Endothelial cell of umbilical vein (primary cell): ENCODE data around the gene UPP1. TPM values are rescaled to one million over a fixed set of nuclear protein-coding genes. Genes with fewer than 3 reads are reported as not detected.

Experiments used
- BruUV-seq: library from RNA; stranded (reverse); fragments of 400-500 nt; replicated peaks from 2 replicates; lab custom pipeline; 2021; lab: Mats Ljungman, UMichigan
- CTCF ChIA-PET: fragments of 300-600, 350-600 bp; sonication (Branson Sonifier 250); formaldehyde crosslinking; loops from one replicate; lab custom pipeline; 2021; ENCODE audit warnings: antibody characterized with exemption, inconsistent platforms; lab: Charles Lee
- POLR2A ChIA-PET: fragments of 300-600, 350-600 bp; sonication (Branson Sonifier 250); formaldehyde crosslinking; loops from one replicate; lab custom pipeline; 2021; ENCODE audit warnings: antibody characterized with exemption, inconsistent platforms; lab: Charles Lee
- DNase-seq: peaks from one replicate; pipeline ENCODE4 v3.0.0-alpha.2; 2011; ENCODE audit warnings: low read depth, low spot score
- FAIRE-seq: peaks from 2 replicates; lab custom pipeline; 2011; peaks lifted over from hg19 to GRCh38; lab: Jason Lieb, UNC
- H2AFZ ChIP-seq: 2 replicates; pipeline ENCODE4 v1.6.0; 2012; ENCODE audit warnings: low read depth, low read length, control low read depth, inconsistent platforms
- H3K27ac ChIP-seq: 2 replicates; pipeline ENCODE4 v1.5.1; 2011; ENCODE audit warnings: low read depth, mild to moderate bottlenecking, control low read depth, low read length, moderate library complexity; ENCODE audit not compliant: insufficient read depth
- H3K27me3 ChIP-seq, 2 experiments: 2 replicates each; pipeline versions ENCODE4 v1.6.0 to v1.6.1; 2011; ENCODE audit warnings: low read length in 2 of 2, mixed read lengths in 1 of 2; ENCODE audit not compliant: control insufficient read depth in 2 of 2, insufficient read depth in 2 of 2
- H3K36me3 ChIP-seq, 2 experiments: 2 replicates in 1 of 2; 3 replicates in 1 of 2; pipeline ENCODE4 v1.5.1; 2011; ENCODE audit warnings: low read length in 2 of 2, mild to moderate bottlenecking in 1 of 2, moderate library complexity in 1 of 2; ENCODE audit not compliant: control insufficient read depth in 2 of 2, insufficient read depth in 2 of 2; ENCODE audit errors: extremely low read depth in 1 of 2
- H3K4me1 ChIP-seq: 3 replicates; pipeline ENCODE4 v1.5.1; 2011; ENCODE audit warnings: mild to moderate bottlenecking, low read length; ENCODE audit not compliant: control insufficient read depth, insufficient read depth; ENCODE audit errors: extremely low read depth
- H3K4me2 ChIP-seq: 2 replicates; pipeline ENCODE4 v1.6.1; 2011; ENCODE audit warnings: low read length, control low read depth, mixed read lengths; ENCODE audit not compliant: insufficient read depth
- H3K4me3 ChIP-seq, 3 experiments: fragments of 200-600 bp in 1 of 3; sonication (generic), shearing (Covaris generic) in 1 of 3; replicated peaks in 1 of 3; 2 replicates each; pipeline ENCODE4 v1.5.1; 2011 to 2016; ENCODE audit warnings: control low read depth in 3 of 3, low read length in 3 of 3, mild to moderate bottlenecking in 2 of 3, inconsistent platforms in 1 of 3, low read depth in 1 of 3, moderate library complexity in 1 of 3; ENCODE audit not compliant: insufficient read depth in 1 of 3
- H3K79me2 ChIP-seq: 2 replicates; pipeline ENCODE4 v1.6.0; 2012; ENCODE audit warnings: low read length, inconsistent platforms; ENCODE audit not compliant: control insufficient read depth, insufficient read depth
- H3K9ac ChIP-seq: replicated peaks from 2 replicates; pipeline ENCODE3; 2011; ENCODE audit warnings: low read length, control low read depth; ENCODE audit not compliant: insufficient read depth; ENCODE audit errors: extremely low read depth
- H3K9me1 ChIP-seq: replicated peaks from 3 replicates; pipeline ENCODE4 v1.6.0; 2011; ENCODE audit warnings: mild to moderate bottlenecking, low read length; ENCODE audit not compliant: control insufficient read depth, insufficient read depth; ENCODE audit errors: extremely low read depth
- H3K9me3 ChIP-seq: replicated peaks from 2 replicates; pipeline ENCODE4 v1.5.1; 2012; ENCODE audit warnings: low read length, inconsistent platforms; ENCODE audit not compliant: control insufficient read depth, insufficient read depth
- H4K20me1 ChIP-seq: replicated peaks from 2 replicates; pipeline ENCODE3; 2011; ENCODE audit warnings: mild to moderate bottlenecking, low read length; ENCODE audit not compliant: control insufficient read depth, insufficient read depth; ENCODE audit errors: extremely low read depth
- EZH2 ChIP-seq: IDR thresholded peaks from 2 replicates; pipeline ENCODE4 v1.6.1; 2012; ENCODE audit warnings: borderline replicate concordance, low read depth, mild to moderate bottlenecking, moderate library complexity, low read length, inconsistent platforms; ENCODE audit not compliant: severe bottlenecking
- FOS ChIP-seq: IDR thresholded peaks from 2 replicates; pipeline ENCODE4 v1.6.1; 2011; ENCODE audit warnings: mild to moderate bottlenecking, low read length, moderate library complexity, borderline replicate concordance; ENCODE audit not compliant: insufficient read depth
- GATA2 ChIP-seq: IDR thresholded peaks from 2 replicates; pipeline ENCODE4 v1.7.0; 2011; ENCODE audit warnings: low read depth, mild to moderate bottlenecking, moderate library complexity, mixed read lengths, low read length; ENCODE audit not compliant: insufficient read length, insufficient read depth
- MYC ChIP-seq: IDR thresholded peaks from one replicate; pipeline ENCODE4 v1.6.1; 2011; ENCODE audit warnings: mild to moderate bottlenecking, low read depth, low read length
- POLR2A ChIP-seq: IDR thresholded peaks from 2 replicates; pipeline ENCODE4 v1.6.1; 2012; ENCODE audit warnings: low read depth, mild to moderate bottlenecking, control low read depth, low read length
- POLR2AphosphoS5 ChIP-seq: IDR thresholded peaks from 2 replicates; pipeline ENCODE4 v1.6.1; 2012; ENCODE audit warnings: low read depth, mild to moderate bottlenecking, control low read depth, low read length, moderate library complexity; ENCODE audit not compliant: insufficient read depth
- dilution Hi-C: fragments of 300-500 bp; cut with MboI; formaldehyde crosslinking; loops from one replicate; pipeline ENCODE4 v1.15.0; 2019; ENCODE audit warnings: low sequenced_read_pairs; ENCODE audit not compliant: extremely low pct_ligation_motif_present
- intact Hi-C: fragments of 100-400 bp; cut with micrococcal nuclease; formaldehyde crosslinking; loops from one replicate; pipeline ENCODE4 v1.10.0; 2022
- polyA plus RNA-seq, 4 experiments: library from polyadenylated mRNA; depleted of rRNA in 3 of 4; stranded (reverse) in 3 of 4; unstranded in 1 of 4; fragments of >200 nt; gene quantifications; 2 replicates each; pipeline versions ENCODE4 v1.2.1 to v1.2.3, GENCODE V29; 2011 to 2012; ENCODE audit warnings: missing spikeins in 1 of 4
- total RNA-seq: library from RNA; stranded (reverse); gene quantifications from 2 replicates; pipeline ENCODE4 v1.2.3, GENCODE V29; 2021
- TF ChIP-seq, protein P1 (sequence below), 2 donors: IDR thresholded peaks; 1 replicate in 1 of 2; 2 replicates in 1 of 2; pipeline ENCODE4 v1.5.1; 2011; ENCODE audit warnings: low read length in 2 of 2, mild to moderate bottlenecking in 2 of 2, moderate library complexity in 2 of 2, control low read depth in 1 of 2, inconsistent platforms in 1 of 2, low read depth in 1 of 2; ENCODE audit not compliant: insufficient read depth in 1 of 2; ENCODE audit errors: extremely low read depth in 1 of 2
- TF ChIP-seq, protein P2 (sequence below): IDR thresholded peaks from 2 replicates; pipeline ENCODE4 v1.6.1; 2011; ENCODE audit not compliant: insufficient read depth, insufficient read length

The UPP1 gene
- total and polyA plus RNA-seq, 2 donors (not counting 3 experiments of a cell fraction or from before 2014, with no cell fraction given), result 60.7 to 66.0 TPM

DNA sequence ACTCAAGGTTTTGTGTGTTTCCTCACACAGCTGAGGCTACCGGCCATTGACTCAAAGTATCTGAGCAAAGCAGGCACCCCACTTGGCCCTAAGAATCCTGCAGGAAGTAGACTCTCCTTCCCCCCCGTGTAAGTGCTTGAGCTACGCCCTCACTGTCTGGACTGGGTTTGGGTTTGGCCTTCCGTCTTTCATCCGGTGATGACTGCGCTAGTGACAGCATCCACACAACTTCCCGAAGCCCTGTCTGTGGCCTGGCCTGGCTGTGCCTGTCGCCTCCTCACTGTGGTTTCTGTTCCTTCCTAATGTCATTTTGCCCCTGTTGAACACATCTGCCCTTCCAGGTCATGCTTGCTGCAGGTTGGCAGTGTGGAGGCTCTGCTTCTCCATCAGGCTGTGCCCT is 39.2 kb upstream of the UPP1 start:
- no peaks in the 10 kb centered on the region for H4K20me1 ChIP-seq
- ChIA-PET CTCF (no interaction called here), POLR2A (no interaction called here)
- BruUV-seq, result no TSS peak
- no peaks in the 10 kb centered on the region for H3K79me2 ChIP-seq
- no peak overlapping the region for H3K27ac ChIP-seq
- FAIRE-seq, result no peak
- H3K4me3 ChIP-seq, result no peak overlapping the region
- no peaks in the 10 kb centered on the region for H3K36me3 ChIP-seq
- H3K4me1 ChIP-seq, result no peaks in the 10 kb centered on the region
- dilution Hi-C loops, result no loop called here
- no peak overlapping the region for H2AFZ ChIP-seq
- H3K27me3 ChIP-seq, result peaks cover 0 to 3% of the 10 kb centered on the region in 2 experiments
- intact Hi-C loops, result no loop called here
- H3K9me1 ChIP-seq, result no peaks in the 10 kb centered on the region
- no peak overlapping the region for H3K9ac ChIP-seq
- no peak for DNase-seq
- no peaks in the 10 kb centered on the region for H3K9me3 ChIP-seq
- TF ChIP-seq EZH2, result no peak
- TF ChIP-seq, protein P1, sequence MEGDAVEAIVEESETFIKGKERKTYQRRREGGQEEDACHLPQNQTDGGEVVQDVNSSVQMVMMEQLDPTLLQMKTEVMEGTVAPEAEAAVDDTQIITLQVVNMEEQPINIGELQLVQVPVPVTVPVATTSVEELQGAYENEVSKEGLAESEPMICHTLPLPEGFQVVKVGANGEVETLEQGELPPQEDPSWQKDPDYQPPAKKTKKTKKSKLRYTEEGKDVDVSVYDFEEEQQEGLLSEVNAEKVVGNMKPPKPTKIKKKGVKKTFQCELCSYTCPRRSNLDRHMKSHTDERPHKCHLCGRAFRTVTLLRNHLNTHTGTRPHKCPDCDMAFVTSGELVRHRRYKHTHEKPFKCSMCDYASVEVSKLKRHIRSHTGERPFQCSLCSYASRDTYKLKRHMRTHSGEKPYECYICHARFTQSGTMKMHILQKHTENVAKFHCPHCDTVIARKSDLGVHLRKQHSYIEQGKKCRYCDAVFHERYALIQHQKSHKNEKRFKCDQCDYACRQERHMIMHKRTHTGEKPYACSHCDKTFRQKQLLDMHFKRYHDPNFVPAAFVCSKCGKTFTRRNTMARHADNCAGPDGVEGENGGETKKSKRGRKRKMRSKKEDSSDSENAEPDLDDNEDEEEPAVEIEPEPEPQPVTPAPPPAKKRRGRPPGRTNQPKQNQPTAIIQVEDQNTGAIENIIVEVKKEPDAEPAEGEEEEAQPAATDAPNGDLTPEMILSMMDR (IDR thresholded peaks at IDR 0.05; ENCODE audit: extremely low read depth in 1 of 2, insufficient read depth in 1 of 2, low read depth in 1 of 2, low read length in 2 of 2), result no peak
- TF ChIP-seq GATA2, result no peak
- TF ChIP-seq MYC, result no peak
- TF ChIP-seq POLR2A, result no peak
- TF ChIP-seq POLR2AphosphoS5, result no peak
- TF ChIP-seq, protein P2, sequence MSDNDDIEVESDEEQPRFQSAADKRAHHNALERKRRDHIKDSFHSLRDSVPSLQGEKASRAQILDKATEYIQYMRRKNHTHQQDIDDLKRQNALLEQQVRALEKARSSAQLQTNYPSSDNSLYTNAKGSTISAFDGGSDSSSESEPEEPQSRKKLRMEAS, result no peak
- TF ChIP-seq FOS, result no peak
- H3K4me2 ChIP-seq, result no peak overlapping the region
